Stimulated activated naive CD8-positive, alpha-beta T cell treated with anti-CD3 and anti-CD28 coated beads, Interleukin-15, Interleukin-2, amounts not matched to agents 100 ng/mL and 50 ng/mL, for 24 hours (primary cell): ENCODE data around the gene JCHAIN.
A peak's percentile ranks its signal among the peaks of the same experiment; 100 is the strongest.
"Not testable (repeated sequence)": the region's sequence is repeated elsewhere in the genome, so short reads cannot be mapped to it uniquely, and the experiment has no call there.

ENCODE experiments used
- H3K27ac Mint-ChIP-seq: one replicate; pipeline ENCODE4 v1.8.0; 2021; ENCODE audit warnings: mild to moderate bottlenecking, mixed read lengths
- H3K27me3 Mint-ChIP-seq: one replicate; pipeline ENCODE4 v1.8.0; 2021; ENCODE audit warnings: mixed read lengths
- H3K36me3 Mint-ChIP-seq: one replicate; pipeline ENCODE4 v1.8.0; 2021; ENCODE audit warnings: low read depth, mixed read lengths
- H3K4me1 Mint-ChIP-seq: one replicate; pipeline ENCODE4 v1.8.0; 2021; ENCODE audit warnings: low read depth, mixed read lengths
- H3K4me3 Mint-ChIP-seq: one replicate; pipeline ENCODE4 v1.8.0; 2021; ENCODE audit warnings: mild to moderate bottlenecking, mixed read lengths
- H3K9me3 Mint-ChIP-seq: one replicate; pipeline ENCODE4 v1.8.0; 2021; ENCODE audit warnings: mixed read lengths

JCHAIN gene

GRCh38 chr4:70703619-70704214, 37.4 kb upstream of the JCHAIN start:
- Mint-ChIP-seq H3K36me3 (no peaks in the 10 kb centered on the region), H3K4me3 (peak overlapping the region; percentile 88), H3K4me1 (peaks cover 26% of the 10 kb centered on the region), H3K27ac (peak overlapping the region; percentile 89), H3K9me3 (no peaks in the 10 kb centered on the region), H3K27me3 (no peaks in the 10 kb centered on the region)

- not testable (repeated sequence) for H3K27ac Mint-ChIP-seq, H3K4me3 Mint-ChIP-seq, H3K36me3 Mint-ChIP-seq, H3K27me3 Mint-ChIP-seq, H3K9me3 Mint-ChIP-seq
- peaks cover 26% of the 10 kb centered on the region for H3K4me1 Mint-ChIP-seq
Observed at GRCh38 chr4:70702592-70702991, 36.3 kb upstream of the JCHAIN start.

- Mint-ChIP-seq H3K4me3 (no peak overlapping the region), H3K4me1 (peaks cover 20% of the 10 kb centered on the region), H3K27me3 (no peaks in the 10 kb centered on the region), H3K9me3 (no peaks in the 10 kb centered on the region), H3K27ac (no peak overlapping the region), H3K36me3 (no peaks in the 10 kb centered on the region)
Observed at GRCh38 chr4:70701271-70701670, 35.0 kb upstream of the JCHAIN start.

GRCh38 chr4:70700712-70701111, 34.4 kb upstream of the JCHAIN start:
- no peaks in the 10 kb centered on the region for H3K9me3 Mint-ChIP-seq
- no peak overlapping the region for H3K4me3 Mint-ChIP-seq
- H3K27ac Mint-ChIP-seq = no peak overlapping the region
- no peaks in the 10 kb centered on the region for H3K27me3 Mint-ChIP-seq
- H3K36me3 Mint-ChIP-seq = no peaks in the 10 kb centered on the region
- H3K4me1 Mint-ChIP-seq = peaks cover 14% of the 10 kb centered on the region

- not testable (repeated sequence) for H3K27ac Mint-ChIP-seq, H3K4me1 Mint-ChIP-seq, H3K9me3 Mint-ChIP-seq, H3K27me3 Mint-ChIP-seq, H3K36me3 Mint-ChIP-seq, H3K4me3 Mint-ChIP-seq
Observed at GRCh38 chr4:70698435-70698834, 32.1 kb upstream of the JCHAIN start.

- Mint-ChIP-seq H3K36me3 (peaks cover 29% of the 10 kb centered on the region), H3K4me1 (peaks cover 24% of the 10 kb centered on the region)
- not testable (repeated sequence) for H3K27me3 Mint-ChIP-seq, H3K9me3 Mint-ChIP-seq, H3K27ac Mint-ChIP-seq, H3K4me3 Mint-ChIP-seq
Observed at GRCh38 chr4:70694633-70695032, 28.3 kb upstream of the JCHAIN start.

- Mint-ChIP-seq H3K9me3 (no peaks in the 10 kb centered on the region), H3K27me3 (no peaks in the 10 kb centered on the region), H3K36me3 (peaks cover 43% of the 10 kb centered on the region), H3K4me3 (peak overlapping the region; percentile 99), H3K27ac (no peak overlapping the region), H3K4me1 (peaks cover 47% of the 10 kb centered on the region)
Observed at GRCh38 chr4:70691661-70692060, 25.4 kb upstream of the JCHAIN start.

- H3K27ac Mint-ChIP-seq = peak overlapping the region; percentile 99
- no peaks in the 10 kb centered on the region for H3K9me3 Mint-ChIP-seq
- H3K4me3 Mint-ChIP-seq = peak overlapping the region; percentile 99
- peaks cover 47% of the 10 kb centered on the region for H3K4me1 Mint-ChIP-seq
- H3K36me3 Mint-ChIP-seq = peaks cover 43% of the 10 kb centered on the region
- no peaks in the 10 kb centered on the region for H3K27me3 Mint-ChIP-seq
Observed at GRCh38 chr4:70688795-70689231, 22.5 kb upstream of the JCHAIN start.

- peak within 1 kb of the TSS; percentile 99 for H3K27ac Mint-ChIP-seq
- H3K4me3 Mint-ChIP-seq = peak within 1 kb of the TSS; percentile 99
- H3K9me3 Mint-ChIP-seq = no peaks in the 10 kb centered on the region
- peaks cover 40% of the 10 kb centered on the region for H3K36me3 Mint-ChIP-seq
- no peaks in the 10 kb centered on the region for H3K27me3 Mint-ChIP-seq
- peaks cover 47% of the 10 kb centered on the region for H3K4me1 Mint-ChIP-seq
Observed at GRCh38 chr4:70687821-70688794, 21.8 kb upstream of the JCHAIN start, which contains the start of gene UTP3. TSS of gene UTP3 (plus strand) at chr4:70688532. CDS start at chr4:70688678, 146 bp downstream.

GRCh38 chr4:70687392-70687791, 21.1 kb upstream of the JCHAIN start:
- H3K36me3 Mint-ChIP-seq = peaks cover 37% of the 10 kb centered on the region
- H3K4me3 Mint-ChIP-seq = peak overlapping the region; percentile 99
- H3K4me1 Mint-ChIP-seq = peaks cover 47% of the 10 kb centered on the region
- no peaks in the 10 kb centered on the region for H3K9me3 Mint-ChIP-seq
- H3K27me3 Mint-ChIP-seq = no peaks in the 10 kb centered on the region
- peak overlapping the region; percentile 99 for H3K27ac Mint-ChIP-seq

GRCh38 chr4:70682142-70682541, 15.8 kb upstream of the JCHAIN start:
- H3K27me3 Mint-ChIP-seq, H3K36me3 Mint-ChIP-seq, H3K9me3 Mint-ChIP-seq, H3K27ac Mint-ChIP-seq, H3K4me3 Mint-ChIP-seq: not testable (repeated sequence)
- peaks cover 27% of the 10 kb centered on the region for H3K4me1 Mint-ChIP-seq

- no peaks in the 10 kb centered on the region for H3K27me3 Mint-ChIP-seq
- H3K27ac Mint-ChIP-seq = no peak overlapping the region
Observed at GRCh38 chr4:70681704-70682103, 15.4 kb upstream of the JCHAIN start.

GRCh38 chr4:70680934-70681333, 14.6 kb upstream of the JCHAIN start:
- Mint-ChIP-seq H3K36me3 (no peaks in the 10 kb centered on the region), H3K9me3 (no peaks in the 10 kb centered on the region), H3K27me3 (no peaks in the 10 kb centered on the region), H3K4me1 (peaks cover 36% of the 10 kb centered on the region), H3K27ac (no peak overlapping the region), H3K4me3 (no peak overlapping the region)

More at GRCh38 chr4:70681704-70682103, 15.4 kb upstream of the JCHAIN start:
- Mint-ChIP-seq H3K4me1 (peaks cover 32% of the 10 kb centered on the region), H3K9me3 (no peaks in the 10 kb centered on the region), H3K36me3 (no peaks in the 10 kb centered on the region), H3K4me3 (no peak overlapping the region)

- no peak overlapping the region for H3K4me3 Mint-ChIP-seq
- H3K4me1 Mint-ChIP-seq = peaks cover 36% of the 10 kb centered on the region
- no peaks in the 10 kb centered on the region for H3K9me3 Mint-ChIP-seq
- H3K36me3 Mint-ChIP-seq = no peaks in the 10 kb centered on the region
- H3K27ac Mint-ChIP-seq = no peak overlapping the region
- H3K27me3 Mint-ChIP-seq = no peaks in the 10 kb centered on the region
Observed at GRCh38 chr4:70678383-70678999, 12.2 kb upstream of the JCHAIN start.

- peaks cover 36% of the 10 kb centered on the region for H3K4me1 Mint-ChIP-seq
- H3K4me3 Mint-ChIP-seq = no peak overlapping the region
- H3K27me3 Mint-ChIP-seq = no peaks in the 10 kb centered on the region
- H3K36me3 Mint-ChIP-seq = no peaks in the 10 kb centered on the region
- H3K27ac Mint-ChIP-seq = no peak overlapping the region
- H3K9me3 Mint-ChIP-seq = no peaks in the 10 kb centered on the region
Observed at GRCh38 chr4:70676554-70677090, 10.3 kb upstream of the JCHAIN start.
